Jurkat, Clone E6-1 (cell line): ENCODE data around the gene RNF13. TPM values are rescaled to one million over a fixed set of nuclear protein-coding genes. Genes with fewer than 3 reads are reported as not detected.

Experiments used
- DNase-seq: peaks from one replicate; pipeline ENCODE4 v3.0.0-alpha.2; 2011; ENCODE audit warnings: low read depth, low spot score
- H3K4me3 ChIP-seq: 2 replicates; pipeline ENCODE4 v1.5.1; 2011; ENCODE audit warnings: mild to moderate bottlenecking, low read length, control low read depth, moderate library complexity
- polyA plus RNA-seq: library from polyadenylated mRNA; unstranded; fragments of >200 nt; gene quantifications from one replicate; pipeline ENCODE4 v1.2.1, GENCODE V29; 2012; ENCODE audit warnings: missing spikeins; ENCODE audit not compliant: insufficient read length, insufficient read depth

Gene RNF13
- 28.4 TPM for polyA plus RNA-seq

DNA sequence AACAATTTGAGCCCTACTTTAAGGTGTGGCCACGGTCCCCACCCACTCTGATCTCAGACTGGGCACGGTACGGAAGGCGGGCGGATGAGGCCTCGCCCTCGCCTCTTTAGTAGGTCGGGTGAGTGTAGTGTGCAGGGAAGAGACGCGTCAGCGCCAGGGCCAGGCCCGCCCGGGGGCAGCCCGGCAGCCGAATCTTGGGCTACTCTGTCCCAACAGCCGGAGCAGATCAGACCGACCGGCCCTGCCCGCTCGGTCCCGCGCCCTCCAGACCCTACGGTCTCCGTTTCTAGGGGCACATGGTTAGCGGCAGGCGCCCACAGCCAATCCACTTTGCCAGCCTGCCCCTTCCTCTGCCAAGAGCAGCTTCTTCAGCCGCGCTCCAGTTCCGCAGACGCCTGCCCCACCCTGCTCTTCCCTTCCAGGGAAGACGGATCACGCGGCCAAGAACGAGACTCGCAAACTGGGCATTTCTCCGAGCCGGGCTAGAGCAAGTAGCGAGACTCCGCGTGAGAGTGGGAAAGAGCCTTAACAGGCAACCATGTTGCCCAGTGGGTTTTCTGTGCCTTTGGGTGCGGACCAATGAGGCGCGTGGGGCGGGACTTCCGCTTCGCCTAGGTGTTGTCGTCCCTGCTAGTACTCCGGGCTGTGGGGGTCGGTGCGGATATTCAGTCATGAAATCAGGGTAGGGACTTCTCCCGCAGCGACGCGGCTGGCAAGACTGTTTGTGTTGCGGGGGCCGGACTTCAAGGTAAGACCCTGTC, at the start of gene RNF13:
Gene RNF13, plus strand, starts transcription at position 610 of the 761 bp plus-strand sequence. CDS start 32,812 bp downstream, outside the sequence.
- H3K4me3 ChIP-seq: peak within 1 kb of the TSS; percentile 66
- DNase-seq: peak; percentile 91

DNA sequence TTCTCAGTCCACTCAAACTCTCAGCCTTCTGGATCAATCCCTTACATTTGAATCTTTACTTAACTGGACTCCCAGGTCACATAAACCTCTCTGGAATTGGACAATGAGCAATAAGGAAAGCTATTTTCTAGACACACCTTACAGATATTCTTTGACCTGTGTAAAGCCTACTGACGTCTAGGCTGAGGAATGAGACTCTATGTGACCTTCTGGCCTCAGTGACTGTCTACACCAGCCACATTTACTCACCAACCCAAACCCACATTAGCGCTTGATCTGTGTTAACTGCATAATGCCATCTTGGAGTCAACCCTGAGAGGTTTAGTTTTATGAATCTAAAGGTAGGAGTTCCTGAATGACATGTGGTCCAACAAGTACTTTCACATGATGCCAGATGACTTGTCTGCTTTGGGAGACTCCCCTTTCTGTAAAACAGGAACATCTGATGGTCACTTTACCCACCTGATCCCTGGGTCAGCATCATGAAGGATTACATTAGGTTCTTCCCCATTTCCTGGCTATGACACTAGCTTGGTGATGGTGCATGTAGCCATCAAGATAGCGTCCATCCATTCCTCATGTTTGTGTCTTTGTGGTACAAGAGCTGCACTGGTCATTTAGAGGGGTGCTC, 49.3 kb upstream of the RNF13 start:
- no peak for DNase-seq

DNA sequence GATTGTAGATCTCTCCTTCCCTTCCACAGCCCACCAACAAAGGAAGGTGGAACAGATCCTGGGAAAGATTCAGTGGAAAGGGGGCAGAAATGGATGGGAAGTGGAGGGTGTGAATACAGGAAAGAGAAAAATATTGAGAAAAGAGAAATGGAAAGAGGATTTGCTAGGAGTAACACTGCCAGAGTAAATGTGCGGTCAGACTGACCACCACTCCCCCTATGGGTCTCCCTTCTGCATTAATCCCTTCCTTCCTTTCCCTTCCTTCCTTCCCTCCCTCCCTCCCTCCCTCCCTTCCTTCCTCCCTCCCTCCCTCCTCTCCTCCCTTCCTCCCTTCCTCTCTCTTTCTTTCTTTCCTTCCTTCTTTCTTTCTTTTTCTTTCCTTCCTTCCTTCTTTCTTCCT, 48.7 kb upstream of the RNF13 start:
- no peak overlapping the region for H3K4me3 ChIP-seq
- no peak for DNase-seq

More for the DNA sequence above, 49.3 kb upstream of the RNF13 start:
- no peak overlapping the region for H3K4me3 ChIP-seq

- DNase-seq: peak; percentile 8
These were observed 47.2 kb upstream of the RNF13 start for GRCh38 chr3:149765762-149766334.

DNA sequence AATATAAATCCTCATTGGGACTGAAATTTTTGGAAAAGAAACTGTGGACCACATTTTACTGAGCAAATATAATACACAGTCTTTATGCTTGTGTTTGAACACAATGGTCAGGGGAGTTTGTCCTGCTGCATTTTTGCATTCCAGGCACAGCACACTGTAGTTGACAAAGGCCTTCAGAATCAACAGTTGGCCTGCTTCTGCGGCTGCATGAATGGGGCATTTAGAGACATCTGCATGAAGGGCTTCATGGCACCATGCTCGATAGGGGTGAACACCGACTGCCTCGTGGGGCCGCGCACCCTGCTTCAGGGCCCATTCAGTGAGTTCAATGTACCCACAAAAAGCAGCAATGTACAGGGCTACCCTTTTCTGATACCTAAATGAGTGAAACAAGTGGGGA, 45.3 kb upstream of the RNF13 start:
- no peak for DNase-seq
- no peak overlapping the region for H3K4me3 ChIP-seq

More at GRCh38 chr3:149765762-149766334, 47.2 kb upstream of the RNF13 start:
- no peak overlapping the region for H3K4me3 ChIP-seq

GRCh38 chr3:149768704-149769103, 44.3 kb upstream of the RNF13 start:
- no peak overlapping the region for H3K4me3 ChIP-seq
- no peak for DNase-seq

DNA sequence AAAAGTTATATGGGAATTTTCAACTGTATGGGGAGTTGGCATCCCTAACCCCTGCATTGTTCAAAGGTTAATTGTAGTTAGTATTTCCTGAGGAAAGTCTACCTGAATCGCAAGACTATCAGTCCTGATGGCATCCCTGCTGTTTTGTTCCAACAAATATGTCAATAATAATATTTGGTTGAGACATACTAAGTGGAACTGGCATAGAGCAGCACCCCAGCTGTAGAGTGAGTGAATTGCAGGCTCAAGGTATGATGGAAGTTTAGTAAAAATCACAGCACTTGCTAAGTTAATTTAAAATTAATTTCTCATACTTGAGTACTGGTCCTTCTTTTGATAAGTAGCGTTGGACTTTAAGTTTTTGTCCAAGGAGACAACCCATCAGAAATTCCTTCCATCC, 42.8 kb upstream of the RNF13 start:
- H3K4me3 ChIP-seq: no peak overlapping the region
- no peak for DNase-seq

DNA sequence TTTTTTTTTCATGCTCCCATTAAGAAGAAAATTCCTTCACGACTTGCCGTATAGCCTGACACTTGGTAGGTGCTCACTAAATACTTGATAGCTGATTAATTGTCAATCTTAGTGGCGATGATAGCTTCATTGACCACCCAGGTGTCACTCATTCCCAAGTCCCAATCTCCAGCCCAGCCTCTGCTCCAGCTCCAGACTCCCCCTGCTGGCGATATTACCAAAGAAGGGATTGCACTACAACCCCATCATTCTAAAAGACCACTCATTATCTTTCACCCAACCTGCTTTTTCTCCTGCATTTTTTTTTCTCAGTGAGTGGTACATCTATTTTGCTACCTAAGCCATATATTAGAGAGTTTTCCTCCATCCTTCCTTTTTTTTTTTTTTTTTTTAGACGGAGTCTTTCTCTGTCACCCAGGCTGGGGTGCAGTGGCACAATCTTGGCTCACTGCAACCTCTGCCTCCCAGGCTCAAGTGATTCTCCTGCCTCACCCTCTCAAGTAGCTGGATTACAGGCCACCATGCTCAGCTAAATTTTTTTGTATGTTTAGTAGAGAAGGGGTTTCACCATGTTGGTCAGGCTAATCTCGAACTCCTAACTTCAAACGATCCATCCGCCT, 41.3 kb upstream of the RNF13 start:
- H3K4me3 ChIP-seq: no peak overlapping the region
- peak; percentile 22 for DNase-seq

- H3K4me3 ChIP-seq: no peak overlapping the region
- no peak for DNase-seq
These were observed 40.2 kb upstream of the RNF13 start for GRCh38 chr3:149772861-149773260.

GRCh38 chr3:149776170-149776569, 36.8 kb upstream of the RNF13 start:
- DNase-seq: no peak
- H3K4me3 ChIP-seq: no peak overlapping the region

GRCh38 chr3:149777414-149778214, 35.4 kb upstream of the RNF13 start:
- DNase-seq: no peak
- no peak overlapping the region for H3K4me3 ChIP-seq

DNA sequence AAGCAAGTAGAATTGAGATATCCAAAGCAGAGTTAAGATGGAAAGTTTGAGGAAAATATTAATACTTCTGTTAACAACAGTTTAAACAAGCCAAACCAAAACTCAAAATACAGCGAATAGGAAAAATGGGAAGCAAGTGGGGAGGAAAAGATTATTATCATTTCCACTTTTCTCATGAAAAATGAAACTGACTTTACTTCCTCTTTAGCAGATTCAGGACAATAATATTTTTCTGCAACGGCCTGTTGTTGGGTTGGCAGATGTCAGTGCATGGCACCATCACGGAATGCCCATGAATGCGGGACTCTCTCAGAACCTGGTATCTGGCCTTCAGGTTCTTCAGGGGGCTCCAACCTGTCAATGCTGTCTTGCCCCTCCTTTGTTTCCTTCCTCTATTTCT, 31.8 kb upstream of the RNF13 start:
- H3K4me3 ChIP-seq: no peak overlapping the region
- no peak for DNase-seq

DNA sequence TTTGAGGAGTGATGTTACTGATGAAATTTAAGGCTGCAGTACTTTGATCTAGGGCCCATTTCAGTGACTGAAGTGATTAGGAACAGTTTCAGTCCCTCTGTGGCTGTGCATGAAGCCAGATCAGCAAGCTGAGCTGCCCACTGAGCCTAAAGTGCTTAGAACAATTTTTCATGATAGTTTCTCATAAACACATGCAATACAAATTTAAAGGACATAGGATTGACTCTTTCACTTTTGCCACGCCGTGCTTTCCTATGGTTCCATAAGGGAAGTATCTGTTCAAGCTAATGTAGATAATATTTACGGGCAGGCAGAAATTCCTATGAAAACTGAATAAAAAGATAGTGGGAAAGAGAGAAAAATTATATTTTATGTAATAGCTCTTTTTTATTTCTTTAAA, 31.3 kb upstream of the RNF13 start:
- no peak overlapping the region for H3K4me3 ChIP-seq
- DNase-seq: no peak

GRCh38 chr3:149783576-149783975, 29.4 kb upstream of the RNF13 start:
- no peak overlapping the region for H3K4me3 ChIP-seq
- DNase-seq: no peak

DNA sequence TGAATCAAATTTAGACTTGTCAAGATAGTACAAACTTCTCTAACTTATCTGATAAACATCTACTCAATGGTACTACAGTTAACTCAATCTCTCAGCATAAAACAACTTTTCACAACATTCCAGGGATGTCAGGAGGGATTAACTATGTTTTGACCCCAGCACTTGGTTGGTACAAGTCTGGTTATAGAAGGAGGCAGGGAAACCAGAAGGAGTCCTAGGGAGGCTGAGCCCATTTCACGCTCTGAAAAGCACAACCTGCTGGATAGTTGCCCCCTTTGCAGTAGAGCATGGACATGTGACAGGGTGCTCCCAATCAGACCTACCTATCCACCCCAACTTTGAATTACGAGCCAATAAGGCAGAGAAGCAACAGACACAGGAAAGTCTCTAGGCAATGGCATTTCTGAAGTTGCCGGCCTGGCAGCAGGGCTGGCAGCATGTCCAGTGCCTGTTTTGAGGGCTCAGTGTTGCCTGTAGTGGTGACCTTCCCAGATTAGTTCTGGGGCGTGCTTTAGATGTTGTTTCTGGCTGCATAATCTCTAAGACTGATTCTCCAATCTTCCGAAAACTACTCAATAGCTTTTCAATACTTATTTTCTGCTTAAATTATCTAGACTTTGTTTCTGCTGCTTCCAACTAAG, 28.8 kb upstream of the RNF13 start:
- H3K4me3 ChIP-seq: no peak overlapping the region

GRCh38 chr3:149790268-149790667, 22.7 kb upstream of the RNF13 start:
- DNase-seq: no peak

More for the DNA sequence above, 28.8 kb upstream of the RNF13 start:
- DNase-seq: no peak

GRCh38 chr3:149790698-149791097, 22.3 kb upstream of the RNF13 start:
- no peak for DNase-seq
- H3K4me3 ChIP-seq: no peak overlapping the region

More at GRCh38 chr3:149790268-149790667, 22.7 kb upstream of the RNF13 start:
- H3K4me3 ChIP-seq: no peak overlapping the region

- H3K4me3 ChIP-seq: no peak within 1 kb of the TSS
- no peak for DNase-seq
These were observed 20.4 kb upstream of the RNF13 start, which contains the start of gene ANKUB1 for GRCh38 chr3:149792452-149793270. Gene ANKUB1 (minus strand): TSS chr3:149792554. CDS start chr3:149792366, 188 bp downstream.
